ENCODE data around the gene UBE2K.

GRCh38 chr4:39825741-39826231 is 127.8 kb downstream of the UBE2K start:
- TF ChIP-seq CTCF (IDR thresholded peaks at IDR 0.05 in 2 of 3, conservative IDR thresholded peaks at IDR 0.05 in 1 of 3; ENCODE audit: control insufficient read depth in 2 of 3, extremely low read depth in 1 of 3, insufficient read depth in 1 of 3, low read depth in 3 of 3, low read length in 3 of 3) (no peak), NFYB (IDR thresholded peaks at IDR 0.05; ENCODE audit: insufficient read depth, low read depth, low read length) (no peak), BCL11A (IDR thresholded peaks at IDR 0.05; ENCODE audit: low read depth, low read length) (no peak)
